ENCODE results near the gene RAF1. TPM values are rescaled to one million over a fixed set of nuclear protein-coding genes. Genes with fewer than 3 reads are reported as not detected.

The RAF1 gene
- total and polyA plus RNA-seq, 2 donors (not counting 3 experiments of a cell fraction or from before 2014, with no cell fraction given), result 73.8 to 86.2 TPM

DNA sequence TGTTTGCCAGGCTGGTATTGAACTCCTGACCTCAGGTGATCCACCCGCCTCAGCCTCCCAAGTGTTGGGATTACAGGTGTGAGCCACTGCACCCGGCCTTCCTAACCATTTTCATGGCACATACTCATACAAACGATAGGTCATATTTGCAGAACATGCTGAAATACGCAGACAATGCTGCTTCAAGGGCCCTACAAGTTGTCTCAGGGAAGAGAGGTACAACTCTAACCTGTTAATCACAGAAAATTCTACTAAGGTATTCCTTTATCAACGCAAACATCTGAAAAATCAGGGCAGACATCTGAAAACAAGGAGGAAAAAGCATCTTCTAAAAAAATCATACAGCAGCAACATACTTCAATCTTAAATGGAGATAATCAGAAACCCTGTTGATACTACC, 39.9 kb downstream of the RAF1 start:
- H3K27me3 ChIP-seq (ENCODE audit: control insufficient read depth in 2 of 2, insufficient read depth in 2 of 2, low read length in 2 of 2), result no peaks in the 10 kb centered on the region
- no peak overlapping the region for H3K27ac ChIP-seq (ENCODE audit: insufficient read depth, low read depth, low read length)
- FAIRE-seq (no peak), DNase-seq (ENCODE audit: low read depth, low spot score) (no peak)
- H2AFZ ChIP-seq (ENCODE audit: low read depth, low read length), result no peak overlapping the region
- ChIA-PET CTCF (no interaction called here), POLR2A (no interaction called here)
- intact Hi-C loops (cut with micrococcal nuclease), result no loop called here
- H3K79me2 ChIP-seq (ENCODE audit: control insufficient read depth, insufficient read depth, low read length), result peaks cover 92% of the 10 kb centered on the region
- no peak overlapping the region for H3K9ac ChIP-seq (replicated peaks; ENCODE audit: extremely low read depth, insufficient read depth, low read length)
- no peaks in the 10 kb centered on the region for H3K9me3 ChIP-seq (replicated peaks; ENCODE audit: control insufficient read depth, insufficient read depth, low read length)
- TF ChIP-seq POLR2AphosphoS5 (IDR thresholded peaks at IDR 0.05; ENCODE audit: insufficient read depth, low read depth, low read length), result no peak
- no peak for TF ChIP-seq MYC (IDR thresholded peaks at IDR 0.05; ENCODE audit: low read depth, low read length)
- TF ChIP-seq, protein P1, sequence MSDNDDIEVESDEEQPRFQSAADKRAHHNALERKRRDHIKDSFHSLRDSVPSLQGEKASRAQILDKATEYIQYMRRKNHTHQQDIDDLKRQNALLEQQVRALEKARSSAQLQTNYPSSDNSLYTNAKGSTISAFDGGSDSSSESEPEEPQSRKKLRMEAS (IDR thresholded peaks at IDR 0.05; ENCODE audit: insufficient read depth, insufficient read length), result no peak
- TF ChIP-seq POLR2A (IDR thresholded peaks at IDR 0.05; ENCODE audit: low read depth, low read length), result no peak
- TF ChIP-seq JUN (IDR thresholded peaks at IDR 0.05; ENCODE audit: borderline replicate concordance, insufficient read depth, insufficient read length, low read depth), result no peak
- no peaks in the 10 kb centered on the region for H3K36me3 ChIP-seq (ENCODE audit: control insufficient read depth in 2 of 2, extremely low read depth in 1 of 2, insufficient read depth in 2 of 2, low read length in 2 of 2)
- peaks cover 7% of the 10 kb centered on the region for H4K20me1 ChIP-seq (replicated peaks; ENCODE audit: control insufficient read depth, extremely low read depth, insufficient read depth, low read length)
- H3K9me1 ChIP-seq (replicated peaks; ENCODE audit: control insufficient read depth, extremely low read depth, insufficient read depth, low read length), result no peaks in the 10 kb centered on the region
- peaks cover 10% of the 10 kb centered on the region for H3K4me1 ChIP-seq (ENCODE audit: control insufficient read depth, extremely low read depth, insufficient read depth, low read length)
- no peak overlapping the region for H3K4me3 ChIP-seq (replicated peaks in 1 of 3; ENCODE audit: insufficient read depth in 1 of 3, low read depth in 1 of 3, low read length in 3 of 3)
- H3K4me2 ChIP-seq (ENCODE audit: insufficient read depth, low read length), result no peak overlapping the region
- no TSS peak for BruUV-seq (replicated peaks)
- dilution Hi-C loops (cut with MboI; ENCODE audit: extremely low pct_ligation_motif_present, low sequenced_read_pairs), result no loop called here

DNA sequence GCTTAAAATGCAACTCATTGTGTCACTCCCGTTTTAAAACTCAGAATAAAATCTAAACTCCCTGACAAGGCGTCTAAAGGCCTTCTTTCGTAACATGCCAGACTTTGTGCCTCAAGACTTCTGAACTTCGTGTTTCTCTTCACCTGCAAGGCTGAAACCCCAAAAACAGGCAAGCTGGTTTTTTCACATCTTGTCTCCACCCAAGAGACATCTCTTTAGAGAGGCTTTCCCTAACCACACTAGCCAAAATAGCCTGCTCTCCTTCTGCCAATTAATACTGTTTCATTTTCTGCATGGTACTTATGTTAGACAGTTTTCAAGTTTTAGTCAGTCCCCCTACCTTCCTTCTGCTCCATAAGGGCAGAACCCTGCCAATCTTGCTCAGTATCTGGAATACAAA, 41.6 kb downstream of the RAF1 start:
- FAIRE-seq (no peak), DNase-seq (ENCODE audit: low read depth, low spot score) (no peak)
- Histone ChIP-seq H3K36me3 (ENCODE audit: control insufficient read depth in 2 of 2, extremely low read depth in 1 of 2, insufficient read depth in 2 of 2, low read length in 2 of 2) (peaks cover 0 to 5% of the 10 kb centered on the region in 2 experiments), H4K20me1 (replicated peaks; ENCODE audit: control insufficient read depth, extremely low read depth, insufficient read depth, low read length) (peaks cover 7% of the 10 kb centered on the region), H3K9me3 (replicated peaks; ENCODE audit: control insufficient read depth, insufficient read depth, low read length) (no peaks in the 10 kb centered on the region), H3K79me2 (ENCODE audit: control insufficient read depth, insufficient read depth, low read length) (peaks cover 84% of the 10 kb centered on the region), H2AFZ (ENCODE audit: low read depth, low read length) (no peak overlapping the region), H3K4me1 (ENCODE audit: control insufficient read depth, extremely low read depth, insufficient read depth, low read length) (peaks cover 10% of the 10 kb centered on the region), H3K27me3 (ENCODE audit: control insufficient read depth in 2 of 2, insufficient read depth in 2 of 2, low read length in 2 of 2) (no peaks in the 10 kb centered on the region), H3K27ac (ENCODE audit: insufficient read depth, low read depth, low read length) (no peak overlapping the region), H3K9me1 (replicated peaks; ENCODE audit: control insufficient read depth, extremely low read depth, insufficient read depth, low read length) (no peaks in the 10 kb centered on the region), H3K4me3 (replicated peaks in 1 of 3; ENCODE audit: insufficient read depth in 1 of 3, low read depth in 1 of 3, low read length in 3 of 3) (no peak overlapping the region), H3K9ac (replicated peaks; ENCODE audit: extremely low read depth, insufficient read depth, low read length) (no peak overlapping the region), H3K4me2 (ENCODE audit: insufficient read depth, low read length) (no peak overlapping the region)
- POLR2A ChIA-PET, result no interaction called here
- no TSS peak for BruUV-seq (replicated peaks)
- CTCF ChIA-PET, result no interaction called here
- intact Hi-C loops (cut with micrococcal nuclease), result no loop called here
- TF ChIP-seq POLR2AphosphoS5 (IDR thresholded peaks at IDR 0.05; ENCODE audit: insufficient read depth, low read depth, low read length) (no peak), GATA2 (IDR thresholded peaks at IDR 0.05; ENCODE audit: insufficient read depth, insufficient read length, low read depth, low read length) (no peak), FOS (IDR thresholded peaks at IDR 0.05; ENCODE audit: borderline replicate concordance, insufficient read depth, low read length) (no peak), JUN (IDR thresholded peaks at IDR 0.05; ENCODE audit: borderline replicate concordance, insufficient read depth, insufficient read length, low read depth) (no peak), POLR2A (IDR thresholded peaks at IDR 0.05; ENCODE audit: low read depth, low read length) (no peak), EZH2 (IDR thresholded peaks at IDR 0.05; ENCODE audit: borderline replicate concordance, low read depth, low read length, severe bottlenecking) (no peak), MYC (IDR thresholded peaks at IDR 0.05; ENCODE audit: low read depth, low read length) (no peak)
- TF ChIP-seq, protein P2, sequence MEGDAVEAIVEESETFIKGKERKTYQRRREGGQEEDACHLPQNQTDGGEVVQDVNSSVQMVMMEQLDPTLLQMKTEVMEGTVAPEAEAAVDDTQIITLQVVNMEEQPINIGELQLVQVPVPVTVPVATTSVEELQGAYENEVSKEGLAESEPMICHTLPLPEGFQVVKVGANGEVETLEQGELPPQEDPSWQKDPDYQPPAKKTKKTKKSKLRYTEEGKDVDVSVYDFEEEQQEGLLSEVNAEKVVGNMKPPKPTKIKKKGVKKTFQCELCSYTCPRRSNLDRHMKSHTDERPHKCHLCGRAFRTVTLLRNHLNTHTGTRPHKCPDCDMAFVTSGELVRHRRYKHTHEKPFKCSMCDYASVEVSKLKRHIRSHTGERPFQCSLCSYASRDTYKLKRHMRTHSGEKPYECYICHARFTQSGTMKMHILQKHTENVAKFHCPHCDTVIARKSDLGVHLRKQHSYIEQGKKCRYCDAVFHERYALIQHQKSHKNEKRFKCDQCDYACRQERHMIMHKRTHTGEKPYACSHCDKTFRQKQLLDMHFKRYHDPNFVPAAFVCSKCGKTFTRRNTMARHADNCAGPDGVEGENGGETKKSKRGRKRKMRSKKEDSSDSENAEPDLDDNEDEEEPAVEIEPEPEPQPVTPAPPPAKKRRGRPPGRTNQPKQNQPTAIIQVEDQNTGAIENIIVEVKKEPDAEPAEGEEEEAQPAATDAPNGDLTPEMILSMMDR (IDR thresholded peaks at IDR 0.05; ENCODE audit: extremely low read depth in 1 of 2, insufficient read depth in 1 of 2, low read depth in 1 of 2, low read length in 2 of 2), result no peak
- TF ChIP-seq, protein P1 (IDR thresholded peaks at IDR 0.05; ENCODE audit: insufficient read depth, insufficient read length), result no peak
- dilution Hi-C loops (cut with MboI; ENCODE audit: extremely low pct_ligation_motif_present, low sequenced_read_pairs), result no loop called here

Measured in endothelial cell of umbilical vein (primary cell).